HG03025 (cell line): ENCODE data around the gene EFHD1.
A peak's percentile ranks its signal among the peaks of the same experiment; 100 is the strongest.
"Not testable (repeated sequence)": the region's sequence is repeated elsewhere in the genome, so short reads cannot be mapped to it uniquely, and the experiment has no call there.

Experiments used
- ATAC-seq: cut with Tn5 transposase; IDR thresholded peaks from one replicate; pipeline ENCODE4 v1.9.1; 2021; ENCODE audit warnings: mild to moderate bottlenecking, moderate library complexity; ENCODE audit not compliant: unreplicated experiment, low FRiP score

EFHD1 gene

DNA sequence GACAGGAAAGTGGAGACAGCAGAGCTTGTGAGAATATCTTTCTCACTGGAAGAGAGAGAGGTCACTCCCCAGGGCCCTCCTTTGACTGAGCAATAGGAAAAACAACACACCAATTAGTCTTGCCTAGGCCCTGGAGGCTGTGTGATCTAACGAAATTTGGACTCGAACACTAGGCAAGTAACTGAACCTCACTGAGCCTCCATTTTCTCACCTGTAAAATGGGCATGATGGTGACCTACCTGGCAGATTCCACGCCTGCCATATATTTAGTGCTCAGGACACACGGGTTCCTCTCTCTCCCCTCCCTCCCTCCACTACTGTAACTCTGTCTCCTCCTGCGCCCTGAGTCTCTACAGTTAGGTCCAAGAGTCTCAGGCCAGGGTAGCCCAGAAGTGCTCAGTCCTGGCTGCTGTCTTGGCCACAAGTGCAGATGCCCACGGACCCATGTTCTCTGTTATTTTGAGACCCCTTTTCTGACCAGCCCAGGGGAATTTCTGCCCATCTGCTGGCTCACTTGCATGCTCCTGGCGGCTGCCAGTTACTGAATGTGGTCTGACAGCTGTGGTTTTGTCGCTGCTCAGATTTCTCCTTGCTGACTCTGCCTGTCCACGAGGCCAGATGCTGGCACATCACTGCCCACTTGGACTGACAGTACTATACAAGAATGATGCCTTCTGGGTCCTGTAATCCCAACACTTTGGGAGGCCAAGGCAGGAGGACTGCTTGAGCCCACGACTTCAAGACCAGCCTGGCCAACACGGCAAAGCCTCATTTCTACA is 54.2 kb downstream of the EFHD1 start:
- no peak for ATAC-seq

DNA sequence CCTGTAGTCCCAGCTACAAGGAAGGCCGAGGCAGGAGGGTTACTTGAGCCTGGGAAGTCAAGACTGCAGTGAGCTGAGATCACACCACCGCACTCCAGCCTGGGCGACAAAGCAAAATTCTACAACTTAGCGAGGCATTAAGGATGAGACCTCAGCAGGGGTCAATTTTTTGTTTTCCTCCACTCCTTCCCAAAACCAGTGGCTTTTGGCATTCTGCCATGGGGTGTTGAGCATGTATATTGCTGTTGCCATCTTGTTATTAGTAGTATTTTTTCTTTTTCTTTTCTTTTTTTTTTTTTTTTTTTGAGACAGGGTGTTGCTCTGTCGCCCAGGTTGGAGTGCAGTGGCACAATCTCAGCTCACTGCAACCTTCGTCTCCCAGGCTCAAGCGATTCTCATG is 54.8 kb downstream of the EFHD1 start:
- ATAC-seq: no peak

DNA sequence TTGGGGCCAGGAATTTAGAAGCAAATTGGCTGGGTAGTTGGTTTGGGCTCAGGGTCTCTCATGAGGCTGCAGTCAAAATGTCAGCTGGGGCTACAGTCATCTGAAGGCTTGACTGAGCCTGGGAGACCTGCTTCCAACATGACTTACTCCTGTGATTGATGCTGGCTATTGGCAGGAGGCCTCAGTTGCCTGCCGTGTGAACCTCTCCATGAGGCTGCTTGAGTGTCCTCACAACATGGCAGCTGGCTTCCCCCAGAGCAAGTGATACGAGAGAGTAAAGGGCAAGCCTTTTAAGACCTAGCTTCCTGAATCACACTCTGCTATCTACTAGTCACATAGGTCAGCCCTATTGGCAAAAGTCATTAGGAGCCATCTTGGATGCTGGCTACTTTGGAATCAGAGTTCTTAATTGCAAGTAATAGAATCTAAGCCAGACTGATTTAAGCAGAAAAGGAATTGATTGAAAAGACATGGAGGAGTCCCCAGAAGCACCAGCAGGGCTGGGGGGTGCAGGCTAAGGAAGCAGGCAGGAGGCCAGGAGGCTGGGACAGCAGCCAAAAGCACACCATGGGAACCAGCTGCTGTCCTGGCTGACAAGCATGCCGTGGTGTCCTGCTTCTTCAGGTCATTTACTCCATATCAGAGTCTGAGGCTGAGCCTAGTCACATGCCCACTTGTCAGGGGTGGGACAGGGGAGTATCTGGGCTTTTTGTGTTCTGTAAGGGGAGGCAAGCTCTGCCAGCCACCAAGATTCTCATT is 55.9 kb downstream of the EFHD1 start:
- no peak for ATAC-seq

DNA sequence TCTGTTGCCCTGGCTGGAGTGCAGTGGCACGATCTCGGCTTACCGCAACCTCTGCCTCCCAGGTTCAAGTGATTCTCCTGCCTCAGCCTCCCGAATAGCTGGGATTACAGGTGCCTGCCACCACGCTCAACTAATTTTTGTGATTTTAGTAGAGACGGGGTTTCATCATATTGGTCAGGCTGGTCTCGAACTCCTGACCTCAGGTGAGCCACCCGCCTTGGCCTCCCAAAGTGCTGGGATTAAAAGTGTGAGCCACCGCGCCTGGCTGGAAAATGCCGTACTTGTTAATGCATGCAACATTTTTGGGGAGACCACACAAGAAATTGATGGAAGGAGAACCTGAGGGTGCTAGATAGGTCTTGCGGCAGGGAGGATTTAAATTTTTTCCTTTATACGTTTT is 57.7 kb downstream of the EFHD1 start:
- ATAC-seq: not testable (repeated sequence)

DNA sequence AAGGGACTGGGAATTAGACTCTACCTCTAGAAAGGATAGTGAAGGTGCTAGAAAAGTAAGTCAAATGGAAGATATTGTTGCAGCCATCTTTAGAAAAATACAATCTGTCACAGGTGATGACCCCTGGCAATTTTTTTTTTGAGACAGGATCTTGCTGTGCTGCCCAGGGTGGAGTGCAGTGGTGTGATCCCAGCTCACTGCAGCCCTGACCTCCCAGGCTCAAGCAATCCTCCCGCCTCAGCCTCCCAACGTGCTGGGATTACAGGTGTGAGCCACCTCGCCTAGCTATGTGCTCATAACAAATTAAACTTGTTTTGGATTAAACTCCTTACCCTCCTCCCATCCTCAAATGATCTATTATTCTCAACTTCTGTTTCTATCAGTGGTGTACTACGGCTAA is 59.9 kb downstream of the EFHD1 start:
- no peak for ATAC-seq

DNA sequence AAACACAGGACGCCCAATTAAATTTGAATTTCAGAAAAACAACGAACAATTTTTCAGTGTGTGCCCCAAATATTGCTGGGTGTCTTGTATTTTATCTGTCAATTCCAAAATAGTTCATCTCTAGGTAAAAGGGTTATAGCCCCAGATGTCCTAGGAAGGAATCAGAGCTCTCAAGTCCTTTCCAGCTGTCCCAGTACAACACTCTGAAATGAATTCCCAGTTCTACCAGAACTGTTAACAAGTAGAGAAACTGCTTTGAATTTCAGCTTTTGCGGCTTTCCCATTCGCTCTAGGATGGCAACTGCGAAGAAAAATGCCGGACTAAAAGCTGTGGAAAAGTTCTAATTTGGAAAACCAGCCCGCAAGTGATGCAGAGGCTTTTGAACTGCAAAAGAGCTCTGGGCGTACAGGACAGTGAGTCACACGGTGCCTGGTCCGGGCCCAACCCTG is 63.2 kb downstream of the EFHD1 start:
- no peak for ATAC-seq

DNA sequence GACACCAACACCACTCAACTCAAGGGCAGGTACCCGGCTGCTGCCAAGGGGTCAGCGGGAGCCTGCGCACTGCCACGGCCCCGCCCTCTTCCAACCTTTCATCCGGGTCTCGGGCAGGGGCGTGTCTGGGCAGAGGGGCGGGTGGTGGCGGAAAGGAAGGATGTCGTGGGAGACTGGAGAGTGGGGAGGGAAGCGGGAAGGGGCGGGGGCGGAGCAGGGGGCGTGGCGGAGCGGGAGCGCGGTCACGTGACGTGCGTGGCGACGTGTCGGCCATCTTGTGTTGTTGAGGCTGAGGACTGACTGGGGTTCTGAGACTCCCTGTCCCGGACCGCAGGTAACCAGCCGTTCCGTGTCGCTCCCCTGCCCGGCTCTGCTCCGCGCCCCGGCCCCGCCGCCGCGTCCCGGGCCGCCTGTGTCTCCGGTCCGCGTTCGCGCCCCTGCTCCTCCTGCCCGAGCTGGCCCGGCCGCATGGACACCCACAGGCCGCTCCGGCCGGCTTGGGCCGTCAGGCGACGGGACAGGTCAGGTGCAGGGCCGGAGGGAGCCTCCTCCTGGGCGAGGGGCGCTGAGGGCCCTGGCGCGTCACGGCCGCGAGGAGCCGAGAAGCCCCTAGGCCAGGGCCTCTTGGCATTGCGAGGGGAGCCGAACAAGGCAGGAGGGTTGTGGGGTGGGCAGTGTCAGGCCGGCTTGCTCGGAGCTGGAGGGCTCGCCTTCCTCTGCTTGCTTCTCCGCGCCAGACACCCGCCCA is 63.8 kb downstream of the EFHD1 start, which contains the start of gene GIGYF2:
TSS of gene GIGYF2 (plus strand) at position 273 of the 748 bp plus-strand sequence. CDS start 37,867 bp downstream, outside the sequence.
- peak; percentile 67 for ATAC-seq

DNA sequence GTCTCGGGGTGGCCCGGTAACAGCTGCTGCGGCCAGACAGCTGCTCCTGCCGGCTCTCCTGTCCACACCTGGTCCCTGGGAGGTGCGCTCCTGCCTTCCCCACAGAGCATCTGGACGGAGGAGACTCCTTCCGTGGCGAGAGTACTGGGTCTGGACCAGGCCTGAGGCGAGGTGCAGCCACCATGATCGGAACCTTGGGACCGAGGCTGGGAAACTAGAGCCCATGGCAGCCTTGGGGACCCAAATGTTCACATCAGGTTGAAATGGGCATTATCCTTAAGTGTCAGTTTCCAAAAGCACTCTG is 64.4 kb downstream of the EFHD1 start:
- peak; percentile 31 for ATAC-seq

DNA sequence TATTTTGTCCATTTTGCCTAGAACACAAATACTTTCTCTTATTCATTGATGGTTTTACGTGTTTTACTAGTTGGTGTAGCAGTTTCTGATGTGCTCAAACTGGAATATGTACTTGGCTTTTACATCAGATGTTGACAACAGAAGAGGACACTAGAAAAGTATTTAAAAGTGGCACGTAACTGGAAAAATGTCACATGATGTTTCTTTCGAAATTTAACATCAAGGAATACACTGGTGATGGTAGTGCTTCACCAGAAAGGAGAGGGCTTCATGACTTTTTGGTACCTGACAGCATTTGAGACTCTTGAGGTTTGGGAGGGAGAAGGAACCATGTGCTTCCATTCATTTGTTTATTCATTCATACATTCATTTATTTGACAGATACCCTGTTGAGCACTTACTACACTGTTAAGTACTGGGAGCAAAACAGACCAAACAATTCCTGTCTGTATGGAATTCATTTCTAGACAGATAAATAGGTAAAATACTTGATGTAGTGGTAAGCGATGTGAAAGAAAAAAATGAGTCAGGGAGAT is 65.2 kb downstream of the EFHD1 start:
- no peak for ATAC-seq

DNA sequence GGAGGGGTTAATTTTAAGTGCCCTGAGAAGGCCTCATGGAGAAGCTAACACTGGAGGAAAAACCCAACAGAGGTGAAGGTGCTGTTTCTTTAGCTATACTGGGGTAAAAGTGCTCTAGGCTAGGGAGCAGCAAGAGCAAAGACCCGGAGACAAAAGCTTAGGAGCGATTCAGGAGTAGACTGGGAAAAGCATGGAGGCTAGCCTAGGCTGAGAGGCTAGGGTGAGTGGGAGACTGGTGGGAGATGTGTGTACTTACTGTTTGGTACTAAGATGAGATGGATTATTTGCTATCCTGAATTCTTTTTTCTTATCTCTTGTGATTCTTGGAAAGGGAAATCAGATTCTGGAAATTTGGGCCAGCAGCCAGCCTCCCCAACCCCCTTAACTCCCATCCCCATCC is 65.7 kb downstream of the EFHD1 start:
- no peak for ATAC-seq

DNA sequence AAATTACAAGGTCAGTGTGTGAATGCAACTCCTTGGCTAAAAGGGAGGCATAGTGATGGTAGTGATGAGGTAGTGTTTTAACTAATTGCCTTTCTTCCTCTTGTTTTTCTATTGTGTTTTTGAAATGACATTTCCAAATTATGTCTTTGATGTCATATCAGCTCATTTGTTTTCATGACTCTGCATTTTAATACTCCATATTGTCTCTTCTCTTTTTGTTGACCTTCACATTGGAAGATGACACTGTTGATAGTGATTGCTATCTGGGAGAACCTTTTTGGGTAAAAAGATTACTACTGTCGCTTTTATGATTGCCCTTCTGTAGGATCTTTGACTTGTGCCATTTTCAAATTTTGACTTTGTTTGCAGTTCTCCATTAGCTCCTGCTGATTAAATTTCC is 66.8 kb downstream of the EFHD1 start:
- no peak for ATAC-seq

DNA sequence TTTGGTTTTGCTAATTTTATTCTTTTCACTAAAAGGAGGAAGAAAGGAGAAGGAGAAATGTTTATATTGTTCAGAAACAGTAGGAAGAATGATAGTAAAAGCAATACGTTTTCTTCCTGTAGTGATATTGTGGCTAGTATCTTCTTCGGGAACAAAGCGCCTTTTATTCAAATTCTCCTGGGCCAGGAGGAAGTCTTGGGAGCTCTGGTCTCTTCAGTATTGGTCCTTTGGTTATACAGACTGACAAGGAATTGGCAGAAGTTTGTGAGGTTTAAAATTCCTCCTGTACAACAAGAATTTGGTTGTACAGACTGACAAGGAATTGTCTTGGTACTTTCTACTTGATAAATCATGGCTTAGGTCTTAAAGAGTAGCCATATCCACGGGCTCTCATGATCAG is 73.7 kb downstream of the EFHD1 start:
- ATAC-seq: no peak

DNA sequence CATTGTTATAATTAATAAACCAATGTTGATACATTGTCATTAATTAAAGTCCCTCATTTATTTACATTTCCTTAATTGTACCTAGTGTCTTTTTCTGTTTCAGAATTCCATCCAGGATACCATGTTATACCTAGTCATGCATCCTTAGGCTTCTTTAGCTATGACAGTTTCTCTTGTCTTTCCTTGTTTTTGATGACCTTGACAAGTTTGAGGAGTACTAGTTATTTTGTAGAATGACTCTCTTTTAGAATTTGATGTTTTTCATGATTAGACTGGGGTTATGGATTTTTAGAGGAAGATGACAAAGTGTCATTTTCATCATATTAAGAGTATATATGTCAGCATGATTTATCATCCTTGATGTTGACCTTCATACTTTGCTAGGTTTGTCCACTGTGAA is 80.1 kb downstream of the EFHD1 start:
- ATAC-seq: no peak

DNA sequence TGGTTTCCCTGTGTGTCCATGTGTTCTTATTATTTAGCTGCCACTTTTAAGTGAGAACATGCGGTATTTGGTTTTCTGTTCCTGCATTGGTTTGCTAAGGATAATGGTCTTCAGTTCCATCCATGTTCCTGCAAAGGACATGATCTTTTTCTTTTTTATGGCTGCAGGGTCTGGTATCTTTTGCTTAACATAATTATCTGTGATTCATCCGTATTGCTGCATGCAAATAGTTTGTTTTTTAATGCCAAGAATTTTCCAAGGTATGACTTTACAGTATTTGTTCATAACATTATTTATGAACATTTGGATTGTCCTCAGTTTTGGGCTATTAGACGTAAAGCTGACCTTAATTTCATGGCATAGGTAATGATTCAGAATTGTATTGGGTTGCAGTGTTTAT is 81.6 kb downstream of the EFHD1 start:
- no peak for ATAC-seq

DNA sequence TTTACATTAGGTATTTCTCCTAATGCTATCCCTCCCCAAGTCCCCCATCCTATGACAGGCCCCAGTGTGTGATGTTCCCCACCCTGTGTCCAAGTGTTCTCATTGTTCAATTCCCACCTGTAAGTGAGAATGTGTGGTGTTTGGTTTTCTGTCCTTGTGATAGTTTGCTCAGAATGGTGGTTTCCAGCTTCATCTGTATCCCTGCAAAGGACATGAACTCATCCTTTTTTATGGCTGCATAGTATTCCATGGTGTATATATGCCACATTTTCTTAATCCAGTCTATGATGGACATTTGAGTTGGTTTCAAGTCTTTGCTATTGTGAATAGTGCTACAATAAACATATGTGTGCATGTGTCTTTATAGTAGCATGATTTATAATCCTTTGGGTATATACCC is 86.7 kb downstream of the EFHD1 start:
- not testable (repeated sequence) for ATAC-seq

DNA sequence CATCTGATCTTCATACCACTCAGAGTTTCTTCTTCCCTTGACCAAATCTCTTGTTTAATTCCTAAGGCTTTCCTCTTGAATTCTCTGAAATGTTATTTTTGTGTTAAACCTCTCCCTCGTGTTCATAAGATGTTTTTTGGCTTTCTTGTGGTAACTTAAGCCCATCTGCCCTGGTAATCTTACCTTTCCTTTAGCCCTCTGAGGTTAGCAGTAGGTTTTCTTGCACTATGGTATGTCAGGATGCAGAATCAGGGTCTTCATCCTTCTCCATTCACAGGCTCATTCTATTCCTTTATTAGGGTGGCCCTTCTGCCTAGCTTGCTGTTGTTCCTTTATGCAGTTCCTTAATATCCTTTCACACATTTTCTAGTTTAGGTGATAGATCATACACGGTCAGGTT is 87.9 kb downstream of the EFHD1 start:
- ATAC-seq: no peak

DNA sequence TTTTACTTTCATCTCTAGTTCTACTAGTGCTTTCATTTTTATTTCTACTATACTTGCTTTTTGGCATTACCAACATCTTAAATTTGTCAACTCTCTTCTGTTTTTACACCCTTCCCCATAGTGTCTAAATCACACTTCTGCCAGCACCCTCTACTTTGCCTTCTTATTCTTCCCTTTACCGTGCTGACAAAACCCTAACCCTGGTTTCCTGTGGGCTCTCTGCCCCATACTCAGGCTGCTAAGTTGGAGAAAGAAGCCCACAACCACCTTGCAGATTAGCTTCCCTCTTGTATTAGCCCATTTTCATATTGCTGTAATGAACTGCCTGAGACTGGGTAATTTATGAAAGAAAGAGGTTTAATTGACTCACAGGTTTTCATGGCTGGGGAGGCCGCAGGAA is 88.5 kb downstream of the EFHD1 start:
- no peak for ATAC-seq

DNA sequence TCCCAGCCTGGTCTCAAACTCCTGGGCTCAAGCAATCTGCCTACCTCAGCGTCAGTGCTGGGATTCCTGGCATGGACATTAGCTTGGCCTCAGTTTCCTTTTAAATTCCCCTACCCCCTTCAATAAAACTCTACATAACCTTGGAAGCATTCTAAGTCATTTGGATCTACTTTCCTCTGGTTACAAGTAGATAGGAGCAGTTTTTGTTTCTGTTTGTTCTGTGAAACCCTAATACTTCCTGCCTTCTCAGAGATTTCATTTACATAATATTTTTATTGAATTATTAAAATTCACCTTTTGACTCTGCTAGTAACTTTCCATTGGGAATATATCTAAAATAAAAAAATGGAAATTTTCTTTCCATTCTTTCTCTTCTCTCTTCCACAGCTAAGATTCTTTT is 89.6 kb downstream of the EFHD1 start:
- no peak for ATAC-seq

DNA sequence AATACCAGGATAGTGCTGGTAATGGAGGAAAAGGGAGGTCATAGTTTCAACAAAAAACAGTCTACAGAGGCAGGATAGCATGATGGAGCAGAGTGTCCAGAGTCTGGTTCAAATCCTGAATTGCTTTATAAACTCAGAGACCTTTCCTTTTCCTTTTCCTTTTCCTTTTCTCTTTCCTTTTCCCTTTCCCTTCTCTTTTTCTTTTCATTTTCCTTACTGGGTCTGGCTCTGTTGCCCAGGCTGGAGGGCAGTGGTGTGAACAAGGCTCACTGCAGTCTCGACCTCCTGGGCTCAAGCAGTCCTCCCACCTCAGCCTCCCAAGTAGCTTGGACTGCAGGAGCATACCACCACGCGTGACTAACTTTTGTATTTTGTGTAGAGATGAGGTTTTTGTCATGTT is 95.4 kb downstream of the EFHD1 start:
- ATAC-seq: no peak

DNA sequence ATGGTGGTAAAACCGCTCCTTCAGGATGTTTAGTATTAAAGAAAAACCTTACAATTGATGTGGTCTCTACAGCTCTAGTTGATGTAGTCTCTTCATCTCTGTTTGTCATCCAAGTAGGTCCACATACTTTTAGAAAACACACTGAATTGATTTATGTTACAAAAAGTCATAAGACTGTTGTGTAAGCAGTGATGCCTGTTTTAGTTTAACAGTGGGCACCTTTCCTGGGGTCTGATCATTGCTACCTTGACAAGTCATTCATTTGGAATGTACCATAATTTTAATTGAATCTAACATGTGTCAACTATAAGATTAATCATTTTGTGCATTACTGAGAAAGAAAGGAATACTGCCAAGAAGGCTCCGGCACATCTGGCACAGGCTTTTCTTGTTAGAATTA is 98.1 kb downstream of the EFHD1 start:
- no peak for ATAC-seq
